Activated CD8-positive, alpha-beta memory T cell treated with anti-CD3 and anti-CD28 coated beads, Interleukin-2, amount 50 U/mL, for 1 hour (primary cell): ENCODE data around the gene ZNF711.
A peak's percentile ranks its signal among the peaks of the same experiment; 100 is the strongest.
"Not testable (repeated sequence)": the region's sequence is repeated elsewhere in the genome, so short reads cannot be mapped to it uniquely, and the experiment has no call there.

Source experiments
- DNase-seq: peaks from one replicate; pipeline ENCODE4 v3.0.0-alpha.2; 2020; ENCODE audit errors: extremely low read depth

Gene ZNF711

GRCh38 chrX:85243761-85244449, at the start of gene ZNF711, which contains the start of gene SATL1:
ZNF711 (plus strand) TSS chrX:85243991; CDS start chrX:85247573, 3,582 bp downstream.
SATL1 (minus strand) TSS chrX:85243779; CDS start chrX:85108968, 134,811 bp downstream.
- peak; percentile 3 for DNase-seq

DNA sequence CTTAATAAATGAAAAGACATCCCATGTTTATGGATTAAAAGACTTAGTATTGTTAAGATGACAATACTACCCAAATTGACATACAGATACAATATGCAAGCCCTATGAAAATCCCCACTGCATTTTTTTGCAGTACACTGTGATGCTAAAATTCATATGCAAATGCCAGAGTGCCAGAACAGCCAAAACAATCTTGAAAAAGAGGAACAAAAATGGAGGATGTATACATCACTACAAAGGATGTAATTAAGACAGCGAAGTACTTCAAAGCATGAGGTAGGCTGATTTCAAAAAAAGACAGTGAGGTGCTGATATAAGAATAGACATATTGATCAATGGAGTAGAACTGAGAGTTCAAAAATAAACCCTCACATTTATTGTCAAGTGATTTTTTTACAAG, 47.5 kb upstream of the ZNF711 start:
- no peak for DNase-seq

GRCh38 chrX:85203461-85203970, 40.3 kb upstream of the ZNF711 start:
- DNase-seq = no peak

DNA sequence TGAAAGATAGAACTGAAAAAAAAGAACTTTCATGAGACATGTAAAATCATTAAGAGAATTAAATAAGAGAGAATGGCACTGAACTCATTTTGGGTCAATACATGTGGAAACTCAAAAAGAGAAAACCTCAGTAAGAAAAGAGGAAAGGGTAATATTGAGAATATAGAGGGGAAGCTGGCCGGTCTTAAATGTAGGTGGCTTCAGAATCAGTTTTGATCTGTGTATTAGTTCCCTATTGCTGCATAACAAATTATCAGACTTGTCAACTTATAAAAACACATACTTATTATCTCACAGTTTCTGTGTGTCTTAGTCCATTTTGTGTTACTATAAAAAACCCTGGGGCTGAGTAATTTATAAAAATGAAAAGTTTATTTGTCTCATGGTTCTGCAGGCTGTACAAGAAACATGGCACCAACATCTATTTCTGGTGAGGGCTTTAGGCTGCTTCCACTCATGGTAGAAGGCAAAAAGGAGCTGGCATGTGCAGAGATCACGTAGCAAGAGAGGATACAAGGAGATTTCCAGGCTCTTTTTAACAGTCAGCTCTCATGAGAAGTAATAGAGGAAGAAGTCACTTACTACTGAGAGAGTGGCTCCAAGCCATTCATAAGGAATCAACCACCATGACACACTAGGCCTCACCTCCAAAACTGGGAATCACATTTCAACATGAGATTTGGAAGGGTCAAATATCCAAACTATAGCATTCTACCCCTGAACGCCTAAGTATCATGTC, 29.8 kb upstream of the ZNF711 start:
- no peak for DNase-seq

GRCh38 chrX:85215946-85216345, 27.8 kb upstream of the ZNF711 start:
- no peak for DNase-seq

DNA sequence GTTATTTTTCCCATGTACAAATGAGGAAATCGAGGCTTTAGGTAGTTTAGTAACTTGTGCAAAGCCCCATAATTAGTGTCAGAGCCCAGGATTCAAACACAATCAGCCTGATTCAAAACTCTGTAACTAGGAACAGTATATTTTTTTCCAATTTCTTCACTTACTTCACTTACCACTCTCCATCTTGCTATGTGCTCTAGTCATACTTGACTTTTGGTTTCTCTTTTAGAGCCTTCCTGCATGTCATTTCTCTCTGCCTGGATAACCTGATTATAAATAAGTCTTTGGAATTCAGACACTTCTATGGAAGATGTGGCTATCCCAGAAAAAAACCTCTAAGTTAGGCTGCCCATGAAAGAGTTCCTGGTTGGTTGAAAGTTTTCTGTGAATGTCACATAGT, 22.4 kb upstream of the ZNF711 start:
- no peak for DNase-seq

DNA sequence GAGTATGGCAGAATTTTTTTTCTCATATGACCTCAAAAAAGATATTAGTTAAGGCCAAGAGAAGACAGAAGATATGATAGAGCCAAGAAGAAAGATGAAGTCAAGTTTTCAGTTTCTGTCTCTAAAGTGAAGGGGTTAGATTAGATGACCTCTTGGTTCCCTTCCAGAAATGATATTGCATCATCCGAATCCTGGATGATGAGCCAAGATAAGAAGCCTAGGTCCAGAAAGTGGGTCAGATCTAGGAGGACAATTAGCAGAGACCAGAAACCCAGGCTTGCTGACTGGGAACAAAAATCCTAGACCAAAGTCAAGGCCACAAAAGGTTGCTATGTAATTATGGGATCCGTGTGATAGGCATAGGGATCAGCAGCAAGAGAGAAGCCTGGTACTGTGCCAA, 20.4 kb upstream of the ZNF711 start:
- no peak for DNase-seq

- no peak for DNase-seq
Observed at GRCh38 chrX:85243155-85243554, 636 bp upstream of the ZNF711 start.

DNA sequence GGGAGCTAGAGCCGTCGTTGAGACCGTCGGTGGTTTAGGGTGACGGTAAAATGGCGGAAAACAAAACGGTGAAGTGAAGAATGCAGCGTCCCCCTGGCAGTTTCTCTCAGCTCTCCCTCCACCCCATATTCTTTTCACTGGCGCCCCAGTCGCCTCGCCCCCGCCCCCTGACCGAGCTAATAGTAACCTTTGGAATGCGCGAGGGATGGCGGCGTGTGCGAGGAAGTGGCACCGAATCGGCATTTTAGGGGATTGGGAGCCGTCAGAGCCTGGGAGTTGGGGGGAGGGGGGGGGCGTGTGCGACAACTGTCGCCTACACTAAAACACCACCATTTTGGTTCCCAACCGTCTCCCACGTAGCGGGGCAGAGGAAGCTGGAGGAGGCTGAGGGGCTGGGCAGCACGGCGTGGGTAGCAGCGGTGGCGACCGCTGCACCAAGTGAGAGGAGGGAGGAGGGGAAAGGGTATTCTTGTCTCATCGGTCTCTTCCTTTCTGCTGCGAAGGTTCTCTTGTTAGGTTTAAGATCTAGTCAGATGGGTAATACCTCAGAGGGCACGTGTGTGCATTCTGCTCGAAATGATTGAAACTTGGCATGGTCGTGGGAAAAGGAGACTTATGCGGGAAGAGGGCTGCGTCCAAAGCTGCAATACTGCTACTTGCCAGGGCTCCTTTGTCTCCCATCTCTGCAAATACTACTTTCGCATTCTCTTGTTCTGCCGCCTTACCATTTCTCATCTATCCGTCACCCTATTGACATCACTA, 840 bp downstream of the ZNF711 start:
- no peak for DNase-seq

- not testable (repeated sequence) for DNase-seq
Observed at GRCh38 chrX:85285286-85285685, 41.5 kb downstream of the ZNF711 start.

- DNase-seq = no peak
Observed at GRCh38 chrX:85288992-85289723, 45.4 kb downstream of the ZNF711 start.

GRCh38 chrX:85303544-85303943, 59.8 kb downstream of the ZNF711 start:
- DNase-seq = no peak

GRCh38 chrX:85309717-85310116, 65.9 kb downstream of the ZNF711 start:
- no peak for DNase-seq

- DNase-seq = not testable (repeated sequence)
Observed at GRCh38 chrX:85311348-85311747, 67.6 kb downstream of the ZNF711 start.
